Measurements from ENCODE around the gene PHPT1.

Gene PHPT1

DNA sequence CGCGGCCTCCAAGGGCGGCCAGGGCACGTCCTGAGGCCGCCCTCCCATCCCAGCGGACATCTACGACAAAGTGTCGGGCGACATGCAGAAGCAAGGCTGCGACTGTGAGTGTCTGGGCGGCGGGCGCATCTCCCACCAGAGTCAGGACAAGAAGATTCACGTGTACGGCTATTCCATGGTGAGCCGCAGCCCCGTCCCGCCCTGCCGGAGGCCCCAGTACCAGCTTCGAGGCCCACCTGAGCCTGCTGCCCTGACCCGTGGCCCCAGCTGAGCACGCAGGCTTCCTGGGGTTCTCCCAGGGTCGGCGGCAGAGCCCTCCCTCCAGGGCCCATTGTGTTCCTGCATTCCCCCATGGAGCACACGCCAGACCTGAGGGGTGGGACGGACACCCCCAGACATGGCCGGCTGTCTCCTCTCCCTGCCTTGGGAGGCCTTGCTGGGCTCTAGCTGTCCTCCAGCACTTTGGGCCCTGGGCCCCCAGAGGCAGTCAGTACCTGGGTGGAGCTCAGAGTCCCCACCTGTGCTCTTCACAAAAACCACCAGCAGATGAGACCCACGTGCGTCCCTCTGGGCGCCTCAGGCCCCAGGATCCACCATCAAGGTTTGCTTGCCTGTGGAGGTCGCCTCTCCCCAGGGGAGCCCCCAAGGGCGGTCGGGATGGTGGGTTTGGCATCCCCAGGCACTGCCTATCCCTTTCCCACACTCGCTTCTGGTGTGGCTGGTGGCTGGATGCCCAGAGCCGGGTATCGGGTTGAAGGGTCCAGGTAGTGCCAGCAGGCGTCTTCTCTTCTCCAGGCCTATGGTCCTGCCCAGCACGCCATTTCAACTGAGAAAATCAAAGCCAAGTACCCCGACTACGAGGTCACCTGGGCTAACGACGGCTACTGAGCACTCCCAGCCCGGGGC lies 1.0 kb downstream of the PHPT1 start:
- DNase-seq: no peak

- no peak for DNase-seq
Observed at GRCh38 chr9:136850866-136851775, 1.9 kb downstream of the PHPT1 start.

DNA sequence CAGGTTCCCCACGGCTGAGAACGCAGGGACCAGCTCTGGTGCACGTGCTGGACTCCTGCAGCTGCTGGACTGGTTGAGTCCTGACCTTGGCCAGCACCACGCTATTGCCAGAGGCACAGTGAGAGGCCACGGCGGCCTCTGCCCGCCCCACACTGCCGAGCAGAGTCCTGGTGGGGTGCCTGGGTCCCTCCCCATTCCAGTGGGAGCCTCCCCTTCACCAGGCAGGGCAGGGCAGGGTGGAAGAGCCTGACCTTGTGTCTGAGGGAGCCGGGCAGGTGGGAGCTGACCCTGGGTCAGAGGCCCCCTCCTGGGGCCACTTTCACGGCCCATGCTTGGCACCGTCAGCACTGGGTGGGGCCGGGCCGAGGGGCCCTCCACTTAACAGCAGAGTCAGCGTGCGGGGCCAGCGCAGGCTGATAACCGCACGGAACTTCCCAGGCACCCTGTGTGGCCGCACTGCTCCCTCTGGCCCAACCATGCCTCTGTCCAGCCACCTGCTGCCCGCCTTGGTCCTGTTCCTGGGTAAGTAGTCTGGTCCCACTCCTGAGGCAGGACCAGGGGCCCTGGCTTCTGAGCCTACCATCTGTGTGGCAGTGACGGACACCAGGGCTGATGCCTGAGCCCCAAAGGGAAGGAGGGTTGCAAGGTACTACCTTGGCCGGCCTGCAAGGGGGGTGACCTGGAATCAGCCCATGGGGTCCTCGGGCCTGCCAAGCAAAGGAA lies 2.9 kb downstream of the PHPT1 start, which contains the start of gene MAMDC4:
Gene MAMDC4, plus strand, starts transcription at position 406 of the 723 bp plus-strand sequence. Its CDS starts 71 bp downstream, at position 477.
- DNase-seq: no peak

GRCh38 chr9:136852664-136853595 lies 3.7 kb downstream of the PHPT1 start:
- DNase-seq: no peak

GRCh38 chr9:136853596-136854112 lies 4.4 kb downstream of the PHPT1 start:
- DNase-seq: no peak

DNA sequence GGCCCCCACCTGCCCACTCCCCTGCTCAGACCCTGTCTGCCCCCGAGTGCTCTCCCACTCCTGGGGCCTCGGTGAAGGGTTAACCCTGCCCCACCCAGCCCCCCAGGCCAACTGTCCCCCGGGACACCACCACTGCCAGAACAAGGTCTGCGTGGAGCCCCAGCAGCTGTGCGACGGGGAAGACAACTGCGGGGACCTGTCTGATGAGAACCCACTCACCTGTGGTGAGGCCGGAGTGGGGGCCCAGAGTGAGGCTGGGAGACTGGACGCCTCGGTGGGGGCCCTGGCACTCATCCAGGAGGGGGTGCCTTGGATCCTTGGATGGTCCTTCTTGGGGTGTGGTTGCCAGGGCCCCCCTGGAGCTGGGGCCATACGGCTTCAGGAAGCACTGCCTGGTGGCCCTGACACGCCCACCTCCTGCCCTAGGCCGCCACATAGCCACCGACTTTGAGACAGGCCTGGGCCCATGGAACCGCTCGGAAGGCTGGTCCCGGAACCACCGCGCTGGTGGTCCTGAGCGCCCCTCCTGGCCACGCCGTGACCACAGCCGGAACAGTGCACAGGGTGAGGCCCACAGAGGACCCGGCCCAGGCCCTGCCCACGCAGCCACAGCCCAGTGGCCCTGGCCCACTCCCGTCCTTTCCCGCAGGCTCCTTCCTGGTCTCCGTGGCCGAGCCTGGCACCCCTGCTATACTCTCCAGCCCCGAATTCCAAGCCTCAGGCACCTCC lies 5.1 kb downstream of the PHPT1 start:
- no peak for DNase-seq

GRCh38 chr9:136854842-136855460 lies 5.7 kb downstream of the PHPT1 start:
- DNase-seq: no peak

DNA sequence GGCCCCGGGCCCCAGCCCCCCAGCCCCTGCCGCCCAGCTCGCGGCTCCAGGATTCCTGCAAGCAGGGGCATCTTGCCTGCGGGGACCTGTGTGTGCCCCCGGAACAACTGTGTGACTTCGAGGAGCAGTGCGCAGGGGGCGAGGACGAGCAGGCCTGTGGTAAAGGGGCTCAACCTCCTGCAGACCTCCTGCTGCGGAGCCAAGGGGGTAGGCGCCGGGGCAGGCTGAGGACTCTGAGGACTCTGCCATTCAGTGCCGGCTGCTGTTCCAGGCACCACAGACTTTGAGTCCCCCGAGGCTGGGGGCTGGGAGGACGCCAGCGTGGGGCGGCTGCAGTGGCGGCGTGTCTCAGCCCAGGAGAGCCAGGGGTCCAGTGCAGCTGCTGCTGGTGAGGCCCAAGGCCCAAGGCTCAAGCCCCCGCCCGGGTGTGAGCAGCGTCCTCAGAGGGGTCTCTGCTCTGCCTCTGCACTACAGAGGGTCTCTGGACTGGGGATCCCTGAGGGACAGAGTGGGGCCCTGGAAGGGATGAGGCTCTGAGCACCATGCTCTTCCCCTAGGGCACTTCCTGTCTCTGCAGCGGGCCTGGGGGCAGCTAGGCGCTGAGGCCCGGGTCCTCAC lies 6.4 kb downstream of the PHPT1 start:
- DNase-seq: no peak

GRCh38 chr9:136856079-136856476 lies 6.9 kb downstream of the PHPT1 start:
- DNase-seq: no peak

DNA sequence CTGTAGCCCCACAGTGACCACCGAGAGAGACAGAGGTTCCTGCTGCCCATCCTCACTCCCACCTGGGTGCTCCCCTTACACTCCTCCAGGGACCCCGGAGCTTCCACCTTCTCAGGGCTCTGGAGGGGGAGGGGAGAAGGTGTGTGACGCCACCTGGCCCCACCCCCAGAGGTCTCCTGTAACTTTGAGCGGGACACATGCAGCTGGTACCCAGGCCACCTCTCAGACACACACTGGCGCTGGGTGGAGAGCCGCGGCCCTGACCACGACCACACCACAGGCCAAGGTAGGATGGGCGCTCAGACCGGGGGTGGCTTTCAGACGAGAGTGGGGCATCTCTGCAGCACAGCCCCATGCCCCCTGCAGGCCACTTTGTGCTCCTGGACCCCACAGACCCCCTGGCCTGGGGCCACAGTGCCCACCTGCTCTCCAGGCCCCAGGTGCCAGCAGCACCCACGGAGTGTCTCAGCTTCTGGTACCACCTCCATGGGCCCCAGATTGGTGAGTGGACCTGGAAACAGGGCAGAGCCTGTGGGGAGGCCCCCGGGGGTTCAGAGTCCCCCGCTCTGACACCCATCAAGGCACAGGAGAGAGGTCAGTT lies 7.4 kb downstream of the PHPT1 start:
- no peak for DNase-seq

DNA sequence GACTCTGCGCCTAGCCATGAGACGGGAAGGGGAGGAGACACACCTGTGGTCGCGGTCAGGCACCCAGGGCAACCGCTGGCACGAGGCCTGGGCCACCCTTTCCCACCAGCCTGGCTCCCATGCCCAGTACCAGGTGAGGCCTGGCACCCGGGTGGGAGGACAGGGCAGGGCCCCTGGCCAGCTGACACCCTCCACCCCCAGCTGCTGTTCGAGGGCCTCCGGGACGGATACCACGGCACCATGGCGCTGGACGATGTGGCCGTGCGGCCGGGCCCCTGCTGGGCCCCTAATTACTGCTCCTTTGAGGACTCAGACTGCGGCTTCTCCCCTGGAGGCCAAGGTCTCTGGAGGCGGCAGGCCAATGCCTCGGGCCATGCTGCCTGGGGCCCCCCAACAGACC lies 8.0 kb downstream of the PHPT1 start:
- DNase-seq: no peak

GRCh38 chr9:136857581-136858412 lies 8.6 kb downstream of the PHPT1 start:
- no peak for DNase-seq

DNA sequence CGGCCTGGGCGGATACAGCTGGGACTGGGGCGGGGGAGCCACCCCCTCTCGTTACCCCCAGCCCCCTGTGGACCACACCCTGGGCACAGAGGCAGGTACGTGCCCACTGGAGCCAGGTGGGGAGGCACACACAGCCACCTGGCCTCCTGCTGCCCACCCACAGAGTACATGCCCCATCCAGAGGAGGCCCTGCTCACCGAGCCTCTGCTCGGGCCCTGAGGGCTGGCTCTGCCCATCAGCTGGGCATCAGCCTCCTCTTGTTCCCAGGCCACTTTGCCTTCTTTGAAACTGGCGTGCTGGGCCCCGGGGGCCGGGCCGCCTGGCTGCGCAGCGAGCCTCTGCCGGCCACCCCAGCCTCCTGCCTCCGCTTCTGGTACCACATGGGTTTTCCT lies 9.2 kb downstream of the PHPT1 start:
- DNase-seq: no peak

DNA sequence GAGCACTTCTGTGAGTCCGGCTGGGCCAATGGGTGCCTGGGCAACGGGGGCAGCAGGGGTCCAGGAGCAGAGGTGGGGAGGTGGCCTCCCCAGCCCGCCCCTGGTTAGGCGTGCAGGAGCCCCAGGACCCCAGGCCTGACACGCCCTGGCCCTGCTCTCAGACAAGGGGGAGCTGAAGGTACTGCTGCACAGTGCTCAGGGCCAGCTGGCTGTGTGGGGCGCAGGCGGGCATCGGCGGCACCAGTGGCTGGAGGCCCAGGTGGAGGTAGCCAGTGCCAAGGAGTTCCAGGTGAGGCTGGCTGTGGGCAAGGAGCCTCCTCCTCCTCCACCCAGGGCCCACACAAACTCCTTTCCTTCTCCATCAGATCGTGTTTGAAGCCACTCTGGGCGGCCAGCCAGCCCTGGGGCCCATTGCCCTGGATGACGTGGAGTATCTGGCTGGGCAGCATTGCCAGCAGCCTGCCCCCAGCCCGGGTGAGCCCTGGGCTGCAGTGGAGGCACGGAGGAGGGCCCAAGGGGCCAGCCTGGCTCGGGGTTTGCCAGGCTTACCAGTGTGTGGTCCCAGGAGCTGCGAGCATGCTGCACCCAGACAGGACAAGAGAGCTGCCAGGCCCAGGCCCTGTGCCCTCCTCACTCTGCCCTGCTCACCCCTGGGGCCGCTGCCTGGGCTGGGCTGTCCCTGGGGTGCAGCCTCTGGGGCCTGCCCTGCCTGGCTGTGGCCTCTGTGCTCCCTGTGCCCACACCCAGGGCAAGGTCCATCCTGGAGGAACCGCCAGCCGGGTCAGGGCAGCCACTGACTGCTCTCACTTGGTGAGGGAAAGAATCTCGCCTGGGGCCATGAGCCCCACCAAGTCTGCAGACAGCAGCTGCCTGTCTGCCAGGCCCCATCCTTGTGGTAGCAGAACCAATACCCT lies 9.9 kb downstream of the PHPT1 start:
- no peak for DNase-seq

DNA sequence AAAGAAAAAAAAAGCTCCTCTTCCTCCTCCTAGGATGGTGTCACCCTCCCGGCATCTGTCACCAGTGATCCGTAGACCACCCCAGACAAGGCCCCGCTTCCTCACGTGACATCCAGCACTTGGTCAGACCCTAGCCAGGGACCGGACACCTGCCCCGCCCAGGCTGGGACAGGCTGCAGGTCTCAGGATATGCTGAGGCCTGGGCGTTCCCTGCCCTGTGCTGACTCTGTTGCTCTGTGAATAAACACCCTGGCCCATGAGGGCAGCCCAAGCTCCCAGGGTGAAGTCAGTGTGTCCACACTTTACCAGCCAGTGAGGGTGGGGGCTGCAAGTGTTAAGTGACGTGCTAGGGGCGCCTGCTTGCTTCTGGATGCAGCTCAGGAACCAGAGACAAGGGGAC lies 11.3 kb downstream of the PHPT1 start:
- DNase-seq: no peak

DNA sequence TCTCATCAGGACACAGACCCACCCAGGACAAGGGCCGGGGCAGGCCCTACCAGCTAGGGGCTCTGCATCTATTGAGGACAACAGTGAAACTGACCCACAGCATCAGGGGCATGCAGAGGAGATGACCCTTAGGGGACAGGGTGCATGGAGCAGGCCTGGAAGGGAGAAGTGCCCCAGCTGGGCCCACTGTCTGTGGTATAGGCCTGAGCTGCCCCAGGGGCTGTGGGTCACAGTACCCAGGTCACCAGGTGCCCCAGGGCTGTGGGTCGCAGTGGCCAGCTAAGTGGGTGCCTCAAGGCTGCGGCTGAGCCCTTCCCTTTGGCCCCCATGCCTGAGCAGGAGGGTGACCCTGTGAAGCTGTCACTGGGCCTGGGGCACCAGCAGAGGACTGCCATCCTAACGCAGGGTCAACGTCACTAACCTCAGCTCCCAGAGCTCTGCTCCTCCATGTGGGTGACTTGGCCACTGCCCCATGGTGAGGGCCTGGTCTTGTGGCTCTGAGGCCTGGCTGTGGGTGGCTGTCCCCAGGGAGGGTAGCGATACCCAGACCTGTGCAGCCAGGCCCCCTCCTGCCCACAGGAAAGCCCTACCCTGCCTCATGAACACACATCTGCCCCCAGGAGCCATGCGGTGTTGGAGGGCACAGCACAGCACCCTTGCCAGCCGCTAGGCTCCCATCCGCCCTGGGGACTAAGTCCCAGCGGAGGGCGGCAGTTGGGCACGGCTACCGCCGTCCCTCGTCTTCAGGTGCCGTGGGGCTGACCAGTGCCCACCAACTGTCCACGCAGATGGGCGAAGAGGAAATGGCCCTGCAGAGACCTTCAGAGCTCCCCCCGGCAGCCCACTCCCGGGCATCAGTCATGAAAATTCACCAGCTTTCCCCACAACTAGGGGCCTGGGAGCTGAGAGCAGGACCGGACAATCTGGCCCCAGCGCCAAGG lies 12.0 kb downstream of the PHPT1 start:
- DNase-seq: no peak
